Endothelial cell of umbilical vein (primary cell): ENCODE measurements around the gene DCLRE1A. TPM values are rescaled to one million over a fixed set of nuclear protein-coding genes. Genes with fewer than 3 reads are reported as not detected.

Experiments
- BruUV-seq: library from RNA; stranded (reverse); fragments of 400-500 nt; replicated peaks from 2 replicates; lab custom pipeline; 2021; lab: Mats Ljungman, UMichigan
- CTCF ChIA-PET: fragments of 300-600, 350-600 bp; sonication (Branson Sonifier 250); formaldehyde crosslinking; loops from one replicate; lab custom pipeline; 2021; ENCODE audit warnings: antibody characterized with exemption, inconsistent platforms; lab: Charles Lee
- POLR2A ChIA-PET: fragments of 300-600, 350-600 bp; sonication (Branson Sonifier 250); formaldehyde crosslinking; loops from one replicate; lab custom pipeline; 2021; ENCODE audit warnings: antibody characterized with exemption, inconsistent platforms; lab: Charles Lee
- DNase-seq: peaks from one replicate; pipeline ENCODE4 v3.0.0-alpha.2; 2011; ENCODE audit warnings: low read depth, low spot score
- FAIRE-seq: peaks from 2 replicates; lab custom pipeline; 2011; peaks lifted over from hg19 to GRCh38; lab: Jason Lieb, UNC
- H2AFZ ChIP-seq: 2 replicates; pipeline ENCODE4 v1.6.0; 2012; ENCODE audit warnings: low read depth, low read length, control low read depth, inconsistent platforms
- H3K27ac ChIP-seq: 2 replicates; pipeline ENCODE4 v1.5.1; 2011; ENCODE audit warnings: low read depth, mild to moderate bottlenecking, control low read depth, low read length, moderate library complexity; ENCODE audit not compliant: insufficient read depth
- H3K27me3 ChIP-seq, 2 experiments: 2 replicates each; pipeline versions ENCODE4 v1.6.0 to v1.6.1; 2011; ENCODE audit warnings: low read length in 2 of 2, mixed read lengths in 1 of 2; ENCODE audit not compliant: control insufficient read depth in 2 of 2, insufficient read depth in 2 of 2
- H3K36me3 ChIP-seq, 2 experiments: 2 replicates in 1 of 2; 3 replicates in 1 of 2; pipeline ENCODE4 v1.5.1; 2011; ENCODE audit warnings: low read length in 2 of 2, mild to moderate bottlenecking in 1 of 2, moderate library complexity in 1 of 2; ENCODE audit not compliant: control insufficient read depth in 2 of 2, insufficient read depth in 2 of 2; ENCODE audit errors: extremely low read depth in 1 of 2
- H3K4me1 ChIP-seq: 3 replicates; pipeline ENCODE4 v1.5.1; 2011; ENCODE audit warnings: mild to moderate bottlenecking, low read length; ENCODE audit not compliant: control insufficient read depth, insufficient read depth; ENCODE audit errors: extremely low read depth
- H3K4me2 ChIP-seq: 2 replicates; pipeline ENCODE4 v1.6.1; 2011; ENCODE audit warnings: low read length, control low read depth, mixed read lengths; ENCODE audit not compliant: insufficient read depth
- H3K4me3 ChIP-seq, 3 experiments: fragments of 200-600 bp in 1 of 3; sonication (generic), shearing (Covaris generic) in 1 of 3; replicated peaks in 1 of 3; 2 replicates each; pipeline ENCODE4 v1.5.1; 2011 to 2016; ENCODE audit warnings: control low read depth in 3 of 3, low read length in 3 of 3, mild to moderate bottlenecking in 2 of 3, inconsistent platforms in 1 of 3, low read depth in 1 of 3, moderate library complexity in 1 of 3; ENCODE audit not compliant: insufficient read depth in 1 of 3
- H3K79me2 ChIP-seq: 2 replicates; pipeline ENCODE4 v1.6.0; 2012; ENCODE audit warnings: low read length, inconsistent platforms; ENCODE audit not compliant: control insufficient read depth, insufficient read depth
- H3K9ac ChIP-seq: replicated peaks from 2 replicates; pipeline ENCODE3; 2011; ENCODE audit warnings: low read length, control low read depth; ENCODE audit not compliant: insufficient read depth; ENCODE audit errors: extremely low read depth
- H3K9me1 ChIP-seq: replicated peaks from 3 replicates; pipeline ENCODE4 v1.6.0; 2011; ENCODE audit warnings: mild to moderate bottlenecking, low read length; ENCODE audit not compliant: control insufficient read depth, insufficient read depth; ENCODE audit errors: extremely low read depth
- H3K9me3 ChIP-seq: replicated peaks from 2 replicates; pipeline ENCODE4 v1.5.1; 2012; ENCODE audit warnings: low read length, inconsistent platforms; ENCODE audit not compliant: control insufficient read depth, insufficient read depth
- H4K20me1 ChIP-seq: replicated peaks from 2 replicates; pipeline ENCODE3; 2011; ENCODE audit warnings: mild to moderate bottlenecking, low read length; ENCODE audit not compliant: control insufficient read depth, insufficient read depth; ENCODE audit errors: extremely low read depth
- CTCF ChIP-seq, 2 donors: IDR thresholded peaks; 1 replicate in 1 of 2; 2 replicates in 1 of 2; pipeline ENCODE4 v1.5.1; 2011; ENCODE audit warnings: low read length in 2 of 2, mild to moderate bottlenecking in 2 of 2, moderate library complexity in 2 of 2, control low read depth in 1 of 2, inconsistent platforms in 1 of 2, low read depth in 1 of 2; ENCODE audit not compliant: insufficient read depth in 1 of 2; ENCODE audit errors: extremely low read depth in 1 of 2
- EZH2 ChIP-seq: IDR thresholded peaks from 2 replicates; pipeline ENCODE4 v1.6.1; 2012; ENCODE audit warnings: borderline replicate concordance, low read depth, mild to moderate bottlenecking, moderate library complexity, low read length, inconsistent platforms; ENCODE audit not compliant: severe bottlenecking
- FOS ChIP-seq: IDR thresholded peaks from 2 replicates; pipeline ENCODE4 v1.6.1; 2011; ENCODE audit warnings: mild to moderate bottlenecking, low read length, moderate library complexity, borderline replicate concordance; ENCODE audit not compliant: insufficient read depth
- GATA2 ChIP-seq: IDR thresholded peaks from 2 replicates; pipeline ENCODE4 v1.7.0; 2011; ENCODE audit warnings: low read depth, mild to moderate bottlenecking, moderate library complexity, mixed read lengths, low read length; ENCODE audit not compliant: insufficient read length, insufficient read depth
- JUN ChIP-seq: IDR thresholded peaks from 2 replicates; pipeline ENCODE4 v1.6.1; 2011; ENCODE audit warnings: borderline replicate concordance, low read depth; ENCODE audit not compliant: insufficient read length, insufficient read depth
- MAX ChIP-seq: IDR thresholded peaks from 2 replicates; pipeline ENCODE4 v1.6.1; 2011; ENCODE audit not compliant: insufficient read depth, insufficient read length
- MYC ChIP-seq: IDR thresholded peaks from one replicate; pipeline ENCODE4 v1.6.1; 2011; ENCODE audit warnings: mild to moderate bottlenecking, low read depth, low read length
- POLR2A ChIP-seq: IDR thresholded peaks from 2 replicates; pipeline ENCODE4 v1.6.1; 2012; ENCODE audit warnings: low read depth, mild to moderate bottlenecking, control low read depth, low read length
- POLR2AphosphoS5 ChIP-seq: IDR thresholded peaks from 2 replicates; pipeline ENCODE4 v1.6.1; 2012; ENCODE audit warnings: low read depth, mild to moderate bottlenecking, control low read depth, low read length, moderate library complexity; ENCODE audit not compliant: insufficient read depth
- dilution Hi-C: fragments of 300-500 bp; cut with MboI; formaldehyde crosslinking; loops from one replicate; pipeline ENCODE4 v1.15.0; 2019; ENCODE audit warnings: low sequenced_read_pairs; ENCODE audit not compliant: extremely low pct_ligation_motif_present
- intact Hi-C: fragments of 100-400 bp; cut with micrococcal nuclease; formaldehyde crosslinking; loops from one replicate; pipeline ENCODE4 v1.10.0; 2022
- polyA plus RNA-seq, 4 experiments: library from polyadenylated mRNA; depleted of rRNA in 3 of 4; stranded (reverse) in 3 of 4; unstranded in 1 of 4; fragments of >200 nt; gene quantifications; 2 replicates each; pipeline versions ENCODE4 v1.2.1 to v1.2.3, GENCODE V29; 2011 to 2012; ENCODE audit warnings: missing spikeins in 1 of 4
- total RNA-seq: library from RNA; stranded (reverse); gene quantifications from 2 replicates; pipeline ENCODE4 v1.2.3, GENCODE V29; 2021

Gene DCLRE1A
- total and polyA plus RNA-seq, 2 donors (not counting 3 experiments of a cell fraction or from before 2014, with no cell fraction given): 3.6 to 6.7 TPM

DNA sequence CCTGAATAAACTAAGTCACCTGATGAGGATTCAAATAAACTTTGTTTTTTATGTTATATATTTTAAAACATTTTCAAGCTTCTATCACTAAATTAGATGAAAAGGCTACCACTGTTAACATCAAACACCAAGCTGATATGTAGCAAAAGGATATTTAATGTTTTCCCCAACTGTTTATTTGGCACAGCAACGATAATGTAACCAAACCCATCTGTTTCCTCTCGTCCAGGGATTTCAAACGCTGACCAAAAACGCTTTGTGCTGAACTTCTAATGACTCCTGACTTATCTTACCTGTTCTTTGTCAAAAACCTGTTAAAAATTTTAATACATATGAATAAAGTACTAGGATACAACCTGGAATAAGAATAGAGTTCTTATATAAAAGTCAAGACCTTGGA, 30.5 kb downstream of the DCLRE1A start:
- intact Hi-C loops: no loop called here
- ChIA-PET POLR2A (no interaction called here), CTCF (no interaction called here)
- no peaks in the 10 kb centered on the region for H3K27me3 ChIP-seq
- no peak for TF ChIP-seq GATA2
- TF ChIP-seq POLR2A: no peak
- TF ChIP-seq MAX: no peak
- TF ChIP-seq POLR2AphosphoS5: no peak
- TF ChIP-seq MYC: no peak
- TF ChIP-seq FOS: no peak
- no peak for TF ChIP-seq JUN
- TF ChIP-seq CTCF (IDR thresholded peaks at IDR 0.05; ENCODE audit: extremely low read depth in 1 of 2, insufficient read depth in 1 of 2, low read depth in 1 of 2, low read length in 2 of 2): no peak
- no peak for TF ChIP-seq EZH2
- no peaks in the 10 kb centered on the region for H3K36me3 ChIP-seq
- H3K9ac ChIP-seq: no peak overlapping the region
- no peak overlapping the region for H3K27ac ChIP-seq
- no peak for FAIRE-seq
- H3K4me2 ChIP-seq: no peak overlapping the region
- no peak for DNase-seq
- H3K4me1 ChIP-seq: no peaks in the 10 kb centered on the region
- no peaks in the 10 kb centered on the region for H4K20me1 ChIP-seq
- H3K4me3 ChIP-seq: no peak overlapping the region
- H2AFZ ChIP-seq: no peak overlapping the region
- H3K9me3 ChIP-seq: no peaks in the 10 kb centered on the region
- no TSS peak for BruUV-seq
- H3K9me1 ChIP-seq: no peaks in the 10 kb centered on the region
- no peaks in the 10 kb centered on the region for H3K79me2 ChIP-seq
- dilution Hi-C loops: no loop called here
